Right ventricle myocardium inferior (tissue), 1 donor: ENCODE results near the gene ERMP1. TPM values are rescaled to one million over a fixed set of nuclear protein-coding genes. Genes with fewer than 3 reads are reported as not detected.
"Not testable (repeated sequence)": the region's sequence is repeated elsewhere in the genome, so short reads cannot be mapped to it uniquely, and the experiment has no call there.

ENCODE experiments used
- ATAC-seq: fragments of 200-7000 bp; cut with Tn5 transposase; one replicate; pipeline ENCODE4 v1.9.1; 2020; ENCODE audit warnings: mild to moderate bottlenecking, moderate library complexity
- DNase-seq: peaks from one replicate; pipeline ENCODE4 v3.0.0; 2021; ENCODE audit errors: missing footprints
- intact Hi-C: fragments of 100-400 bp; cut with DNase I; formaldehyde crosslinking; loops from one replicate; pipeline ENCODE4 v1.11.0; 2022
- total RNA-seq: library from RNA; stranded (reverse); fragmentation: NEBNext Ultra II Directional; extraction: Animal tissue kit (Norgen Biotek cat#: 25700); gene quantifications from one replicate; pipeline ENCODE4 v1.2.1, GENCODE V29; 2021
- donor health status: DM: no; HTN: yes; CAD: no; lungs with severe emphysema.

Gene ERMP1
- total RNA-seq, 1 donor from 2014 or later = 19.9 TPM

DNA sequence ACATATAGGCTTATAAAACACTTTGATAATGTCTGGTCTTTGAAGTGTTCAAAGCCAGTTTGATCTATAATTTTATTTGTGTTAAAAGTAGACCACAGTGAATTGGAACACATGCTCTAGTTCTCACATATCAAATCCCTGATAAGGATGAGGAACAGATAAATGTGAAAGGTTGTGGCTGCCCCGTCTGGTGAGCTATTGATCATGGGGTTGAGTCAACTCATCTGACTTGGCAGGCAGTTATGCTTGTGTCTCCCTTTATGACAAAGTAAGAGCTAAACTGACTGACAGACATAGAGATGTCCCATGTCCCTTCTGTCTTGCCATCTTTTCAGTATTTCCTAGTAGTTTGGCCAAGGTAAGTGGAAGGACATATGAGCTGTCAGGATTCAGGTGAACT lies 2.9 kb upstream of the ERMP1 start:
- no peak for ATAC-seq
- intact Hi-C loops = no loop called here
- no peak for DNase-seq

DNA sequence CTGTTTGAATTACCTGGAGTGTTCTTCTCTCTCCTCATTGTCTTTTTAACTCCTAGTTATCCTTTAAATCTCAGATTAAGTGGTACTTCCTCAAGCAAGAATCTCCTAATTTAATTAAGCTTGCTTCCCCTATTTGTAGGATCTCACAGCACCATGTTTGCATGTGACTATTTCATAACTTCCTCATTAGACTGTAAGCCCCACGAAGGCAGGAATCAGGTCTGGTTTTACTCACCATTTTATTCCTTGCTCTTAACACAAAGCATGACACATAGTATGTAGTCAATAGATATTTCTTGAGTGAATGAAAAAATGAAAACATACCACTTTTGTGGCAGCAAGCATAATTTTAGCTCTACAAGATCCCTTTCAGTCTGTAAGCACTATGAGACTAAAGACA lies 1.3 kb upstream of the ERMP1 start:
- intact Hi-C loops = no loop called here

DNA sequence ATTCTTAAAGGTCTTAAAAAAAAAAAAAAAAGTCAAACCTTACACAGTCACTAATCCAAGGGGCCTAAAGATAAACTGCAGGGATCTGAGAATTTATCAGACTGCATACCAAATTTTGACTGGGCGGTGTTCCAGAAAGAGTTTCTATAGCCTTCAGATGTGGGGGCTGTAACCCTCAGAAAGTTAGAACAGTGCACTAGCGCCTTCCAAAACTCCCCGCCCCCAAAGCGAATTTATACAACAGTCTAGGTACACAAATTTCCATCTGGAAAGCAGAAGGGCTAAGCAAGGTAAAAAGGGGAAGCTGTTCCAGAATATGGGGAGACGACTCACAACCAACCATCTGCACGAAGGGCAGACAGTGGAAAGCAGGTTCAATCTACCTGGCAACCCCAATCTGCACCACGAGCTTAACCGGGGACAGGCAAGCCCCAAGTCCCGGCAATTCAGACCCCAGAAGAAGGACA lies 813 bp downstream of the ERMP1 start:
- intact Hi-C loops = no loop called here
- DNase-seq = no peak
- no peak for ATAC-seq

More for the DNA sequence above, 1.3 kb upstream of the ERMP1 start:
- ATAC-seq = no peak
- DNase-seq = no peak

DNA sequence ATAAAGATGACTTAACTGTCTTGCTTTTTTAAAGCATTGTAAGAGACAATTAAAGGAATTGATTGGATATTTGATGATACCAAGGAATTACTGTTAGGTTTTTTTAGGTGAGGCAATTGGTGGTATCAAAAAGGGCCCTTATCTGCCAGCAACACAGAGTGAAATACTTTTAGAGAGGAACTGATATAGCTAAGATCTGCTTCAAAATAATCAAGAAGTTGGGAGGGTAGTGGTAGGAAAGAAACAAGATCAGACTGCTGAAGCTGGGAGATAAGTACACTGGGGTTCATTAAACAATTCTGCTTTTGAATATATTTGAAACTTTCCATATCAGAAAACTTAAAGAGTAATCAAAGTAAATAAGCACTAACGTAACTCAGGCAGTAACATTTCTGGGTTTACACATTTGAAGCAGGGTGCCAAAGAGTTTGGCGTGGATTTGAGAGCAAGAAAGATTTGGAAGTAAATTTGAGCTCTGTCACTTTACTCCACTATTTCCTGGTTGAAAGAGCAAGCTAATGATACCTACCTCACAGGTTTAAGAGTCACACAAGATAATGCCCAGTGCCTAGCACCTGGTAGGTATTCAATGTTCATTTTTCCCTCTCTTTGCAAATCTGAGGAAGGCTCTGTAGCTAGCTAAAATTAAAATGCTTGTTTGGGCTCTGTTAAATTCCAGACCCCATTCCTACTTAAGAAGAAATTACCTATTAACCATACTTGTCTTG lies 6.9 kb downstream of the ERMP1 start:
- ATAC-seq = no peak
- no peak for DNase-seq
- intact Hi-C loops = no loop called here

DNA sequence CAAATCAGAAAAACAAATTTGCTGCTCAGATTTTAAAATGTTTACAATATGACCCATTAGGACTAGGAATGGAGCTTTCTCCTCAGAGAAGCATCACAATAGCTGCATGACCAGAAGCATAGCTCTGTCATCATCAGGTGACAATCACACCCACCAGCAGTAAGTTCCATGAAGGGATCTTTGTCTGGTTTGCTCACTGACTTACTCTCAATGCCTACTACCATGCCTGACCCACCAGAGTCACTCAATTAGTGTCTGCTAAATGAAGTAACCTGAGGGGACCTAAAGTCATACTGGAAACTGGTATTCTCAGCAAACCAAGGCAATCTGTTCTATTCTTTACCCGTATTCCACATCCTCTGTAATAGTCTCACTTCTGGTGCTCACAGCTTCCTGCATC lies 7.7 kb downstream of the ERMP1 start:
- intact Hi-C loops = no loop called here
- ATAC-seq (no peak), DNase-seq (no peak)

DNA sequence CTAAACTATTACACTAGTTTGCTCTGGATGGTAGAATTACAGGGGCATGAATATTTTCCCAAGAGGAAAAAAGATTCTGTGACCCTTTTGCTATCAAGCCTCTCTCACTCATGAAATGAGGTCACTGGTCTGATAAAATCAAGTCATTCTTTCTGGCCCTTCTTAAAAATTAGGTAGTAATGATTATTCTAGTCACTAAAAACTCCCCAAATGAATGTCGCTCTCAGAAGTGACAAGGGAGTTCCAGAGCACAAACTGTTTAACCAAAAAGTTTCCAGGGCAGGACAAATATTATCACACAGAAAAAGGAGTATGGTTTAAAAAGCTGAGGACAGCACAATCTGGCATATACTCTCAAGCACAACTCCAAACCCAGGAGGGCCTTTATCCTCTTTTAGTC lies 12.5 kb downstream of the ERMP1 start:
- ATAC-seq (no peak), DNase-seq (no peak)
- intact Hi-C loops = no loop called here

DNA sequence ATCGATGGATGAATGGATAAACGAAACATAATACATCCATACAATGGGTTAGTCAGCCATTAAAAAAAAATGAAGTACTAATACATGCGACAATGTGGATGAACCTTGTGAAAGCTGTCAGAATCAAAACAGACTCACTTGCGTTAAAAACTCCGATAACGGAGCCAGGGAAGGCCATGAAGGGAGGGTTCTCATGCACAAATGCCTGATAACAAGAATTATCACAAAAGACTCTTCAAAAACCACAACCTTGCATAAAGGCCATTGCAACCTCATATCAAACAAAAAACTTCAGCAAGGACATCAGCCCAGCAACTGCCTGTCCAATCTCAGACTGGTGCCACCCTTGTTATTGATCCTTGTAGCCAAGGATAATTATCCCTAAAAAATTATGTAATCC lies 13.7 kb downstream of the ERMP1 start:
- intact Hi-C loops = no loop called here
- ATAC-seq = no peak
- DNase-seq = no peak

DNA sequence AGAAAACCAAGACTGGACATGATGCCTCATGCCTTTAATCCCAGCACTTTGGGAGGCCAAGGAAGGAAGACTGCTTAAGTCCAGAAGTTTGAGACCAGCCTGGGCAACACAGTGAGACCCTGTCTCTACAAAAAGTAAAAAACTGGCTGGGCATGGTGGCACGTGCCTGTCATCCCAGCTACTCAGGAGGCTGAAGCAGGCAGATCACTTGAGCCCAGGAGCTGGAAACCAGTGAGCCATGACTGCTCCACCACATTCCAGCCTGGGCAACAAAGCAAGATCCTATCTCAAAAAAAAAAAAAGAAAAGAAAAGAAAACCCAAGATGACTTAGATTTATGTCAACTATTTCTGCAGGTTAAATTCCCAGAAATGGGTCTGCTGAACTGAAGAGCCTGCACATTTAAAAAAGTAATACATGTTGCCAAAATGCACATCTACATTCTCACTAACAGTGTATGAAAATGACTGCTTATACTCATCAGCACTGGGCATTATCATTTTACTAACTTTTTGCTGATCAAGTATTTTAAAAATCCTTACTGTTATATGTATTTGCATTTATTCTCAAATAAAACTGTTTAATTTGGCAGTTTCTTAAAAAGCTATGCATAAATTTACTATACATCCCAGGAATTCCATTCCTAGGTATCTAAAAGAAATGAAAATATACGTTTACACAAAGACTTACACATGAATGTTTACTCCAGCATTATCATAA lies 14.3 kb downstream of the ERMP1 start:
- intact Hi-C loops = no loop called here
- no peak for DNase-seq
- ATAC-seq = no peak

DNA sequence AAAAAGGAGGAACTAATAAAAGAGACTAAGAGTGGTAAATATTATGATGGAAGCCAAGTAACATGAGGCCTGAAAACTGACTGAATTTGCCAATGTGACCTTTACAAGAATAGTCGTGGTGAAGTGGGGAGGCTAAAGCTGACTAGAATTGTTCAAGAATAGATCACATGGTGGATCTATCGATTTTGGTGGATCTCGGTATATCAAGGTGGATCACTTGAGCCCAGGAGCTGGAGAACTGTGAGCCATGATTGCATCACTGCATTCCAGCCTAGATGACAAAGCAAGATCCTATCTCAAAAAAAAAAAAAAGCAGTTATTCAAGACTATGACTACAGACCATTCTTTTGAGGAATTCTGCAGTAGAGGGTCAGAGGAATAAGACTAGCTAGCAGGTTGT lies 15.1 kb downstream of the ERMP1 start:
- no peak for ATAC-seq
- intact Hi-C loops = no loop called here
- no peak for DNase-seq

DNA sequence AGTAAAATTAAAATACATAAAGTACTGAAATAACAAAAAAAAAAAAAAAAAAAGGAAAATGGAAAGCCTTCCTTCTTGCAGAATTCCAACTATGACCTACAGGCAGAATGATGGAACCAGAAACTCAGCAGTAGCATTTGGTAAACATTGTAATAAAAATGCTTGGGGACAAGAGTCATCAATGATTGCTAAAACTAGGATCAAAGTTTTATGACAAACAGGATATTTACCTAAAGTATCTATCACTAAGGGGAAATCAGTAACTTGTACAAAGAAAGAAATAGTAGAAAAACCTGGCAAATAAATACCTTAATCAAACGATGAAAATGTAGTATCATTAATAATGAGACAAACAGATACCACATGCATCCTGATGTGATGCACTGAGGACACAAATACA lies 17.5 kb downstream of the ERMP1 start:
- intact Hi-C loops = no loop called here

DNA sequence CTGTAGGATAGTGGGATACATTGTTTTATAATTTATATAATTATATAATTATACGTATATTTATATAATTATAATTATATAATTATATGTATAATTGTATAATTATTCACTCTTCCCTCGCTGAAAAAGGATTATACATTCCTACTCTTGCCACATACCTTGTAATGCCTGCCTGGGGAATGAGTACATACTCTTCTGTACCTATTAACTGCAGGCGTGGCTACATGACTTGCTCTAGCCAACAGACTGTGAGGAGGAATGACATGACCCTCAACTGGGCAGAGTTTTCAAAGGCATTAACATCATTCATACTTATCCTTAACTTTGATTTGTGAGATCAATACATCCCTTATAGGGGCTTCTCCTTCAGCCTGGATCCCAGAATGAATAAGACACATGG lies 19.1 kb downstream of the ERMP1 start:
- DNase-seq = no peak
- no peak for ATAC-seq
- intact Hi-C loops = no loop called here

More for the DNA sequence above, 17.5 kb downstream of the ERMP1 start:
- ATAC-seq = no peak
- no peak for DNase-seq

DNA sequence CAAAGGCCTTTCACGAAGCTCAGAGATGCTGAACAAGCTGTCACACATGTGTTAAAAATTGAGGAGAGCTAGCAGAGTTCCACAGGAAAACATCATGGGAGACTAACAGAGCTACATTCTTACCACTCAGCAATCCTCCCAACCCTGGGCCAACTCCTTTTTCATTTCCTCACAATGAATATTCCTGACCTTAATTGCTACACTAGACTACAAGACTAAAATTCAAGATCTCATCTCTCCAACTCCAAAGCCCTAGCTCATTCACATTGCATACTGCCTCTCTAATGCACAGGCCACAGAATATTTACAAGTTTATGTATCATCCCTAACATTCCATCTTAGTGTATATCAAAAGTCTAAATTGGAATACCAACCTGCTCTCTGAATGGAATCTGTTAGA lies 21.2 kb downstream of the ERMP1 start:
- ATAC-seq = no peak
- no peak for DNase-seq
- intact Hi-C loops = no loop called here

DNA sequence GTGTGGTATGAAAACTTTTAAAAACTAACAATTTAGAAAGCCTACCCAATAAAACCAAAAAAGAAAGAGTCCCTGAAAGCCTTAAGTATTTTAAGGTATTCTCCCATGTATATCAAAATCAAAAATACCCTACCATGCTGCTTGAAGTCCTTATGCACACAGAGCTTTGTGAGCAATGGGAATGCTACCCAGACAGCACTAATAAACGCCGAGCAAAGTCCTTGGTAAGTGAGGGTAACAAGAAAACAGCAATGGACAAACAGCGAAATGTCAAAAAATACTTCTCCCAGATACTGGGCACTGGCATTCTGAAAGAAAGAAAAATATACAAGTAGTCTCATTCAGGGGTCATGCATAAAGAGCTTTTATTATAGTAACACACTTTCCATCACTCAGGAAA lies 27.4 kb downstream of the ERMP1 start:
- intact Hi-C loops = no loop called here
- DNase-seq = no peak
- no peak for ATAC-seq

DNA sequence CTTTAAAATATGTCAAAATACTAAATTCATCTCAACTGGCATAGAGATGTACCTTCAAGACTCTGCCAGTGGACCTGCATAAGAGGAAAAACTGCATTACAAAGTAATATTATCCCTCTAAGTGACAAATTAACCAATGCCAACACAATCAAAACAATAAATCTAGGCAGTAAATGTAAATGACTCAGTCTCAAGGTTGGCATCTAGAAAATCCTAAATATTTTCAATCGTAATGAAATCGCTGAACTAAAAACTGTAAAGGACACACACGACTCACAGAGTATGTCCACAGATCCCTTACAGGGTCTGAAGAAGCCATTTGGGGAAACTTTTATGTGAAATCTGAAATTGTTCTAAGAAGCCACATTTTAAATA lies 31.2 kb downstream of the ERMP1 start:
- ATAC-seq = no peak
- intact Hi-C loops = no loop called here
- DNase-seq = no peak

DNA sequence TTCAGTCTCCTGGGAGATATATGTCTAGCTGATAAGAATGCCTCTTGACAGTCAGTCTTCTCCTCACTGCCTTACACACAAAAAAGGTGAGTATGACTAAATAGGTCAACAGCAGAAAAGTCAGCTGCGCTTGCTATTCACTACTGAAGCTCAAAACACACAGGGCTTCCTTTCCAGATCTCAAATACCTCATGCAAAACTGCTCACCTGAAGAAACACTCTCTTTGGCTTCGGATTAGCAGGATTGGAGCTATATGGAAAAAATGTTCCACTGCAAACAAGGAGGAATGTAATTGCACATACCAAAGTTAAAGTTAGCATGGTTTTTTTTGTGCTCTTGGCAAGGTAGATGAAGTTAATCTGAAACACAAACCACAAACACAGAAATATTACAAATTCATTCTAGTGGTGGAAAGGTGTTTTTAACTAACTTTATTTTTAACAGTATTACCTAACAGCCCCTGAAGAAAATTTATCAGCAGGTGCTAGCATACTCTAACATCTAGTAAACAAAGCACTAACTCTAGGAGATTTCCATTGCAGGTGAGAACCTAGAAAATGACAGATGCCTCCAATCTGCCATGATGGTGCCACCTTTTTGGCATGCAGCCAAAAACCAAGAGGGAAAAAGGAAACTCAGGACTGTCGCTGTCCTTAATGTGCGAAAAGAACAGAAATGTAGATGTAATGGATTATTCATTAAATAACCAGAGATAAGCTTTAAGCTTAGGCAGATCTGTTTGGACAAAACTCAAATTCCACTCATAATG lies 31.8 kb downstream of the ERMP1 start:
- intact Hi-C loops = no loop called here
- DNase-seq (no peak), ATAC-seq (no peak)

DNA sequence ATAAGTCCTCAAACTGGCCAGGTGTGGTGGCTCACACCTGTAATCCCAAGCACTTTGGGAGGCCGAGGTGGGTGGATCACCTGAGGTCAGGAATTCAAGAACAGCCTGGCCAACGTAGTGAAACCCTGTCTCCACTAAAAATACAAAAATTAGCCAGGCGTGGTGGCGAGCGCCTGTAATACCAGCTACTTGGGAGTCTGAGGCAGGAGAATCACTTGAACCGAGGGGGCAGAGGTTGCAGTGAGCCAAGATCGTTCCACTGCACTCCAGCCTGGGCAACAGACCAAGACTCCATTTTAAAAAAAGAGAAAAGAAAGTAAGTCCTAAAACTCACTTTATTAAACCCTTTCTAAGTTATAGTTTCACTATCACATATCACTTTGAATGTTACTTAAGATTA lies 32.5 kb downstream of the ERMP1 start:
- ATAC-seq, DNase-seq, intact Hi-C loops: not testable (repeated sequence)

DNA sequence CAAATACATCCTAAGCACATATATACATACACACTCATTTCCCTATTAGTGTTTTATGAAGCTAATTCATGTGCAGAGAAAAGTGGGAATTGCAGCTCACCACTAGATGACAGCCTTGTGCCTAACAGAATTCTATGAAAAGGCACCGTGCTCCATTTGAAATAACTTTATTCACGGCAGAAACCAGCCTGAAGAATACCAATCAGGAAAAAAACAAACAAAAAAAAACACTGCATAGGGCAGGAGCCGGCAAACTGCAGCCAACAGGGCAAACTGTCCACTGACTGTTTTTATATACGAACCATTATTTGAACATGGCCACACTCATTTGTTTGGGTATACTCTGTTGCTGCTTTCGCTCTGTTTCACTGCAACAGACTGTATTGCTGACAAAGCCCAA lies 33.6 kb downstream of the ERMP1 start:
- ATAC-seq (no peak), DNase-seq (no peak)

DNA sequence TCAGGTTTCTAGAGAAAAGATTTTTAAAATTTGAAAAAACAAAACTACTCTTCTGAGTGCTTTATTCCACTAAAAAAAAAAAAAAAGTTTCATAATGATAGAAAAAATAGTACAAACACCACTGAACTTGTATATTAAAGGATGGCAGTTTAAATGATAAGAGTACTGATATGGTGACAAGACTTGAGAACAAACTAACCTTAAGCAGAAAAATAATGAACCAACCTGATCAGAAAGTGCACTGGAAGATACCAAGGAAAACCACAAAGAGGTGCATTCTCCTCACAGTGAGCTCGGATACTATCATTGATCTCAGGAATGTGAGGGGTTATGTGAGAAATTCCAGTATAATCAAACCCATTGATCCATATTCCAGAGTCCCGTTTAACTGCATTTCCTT lies 34.3 kb downstream of the ERMP1 start:
- ATAC-seq (no peak), DNase-seq (no peak)
- intact Hi-C loops = no loop called here

More for the DNA sequence above, 33.6 kb downstream of the ERMP1 start:
- intact Hi-C loops = no loop called here

DNA sequence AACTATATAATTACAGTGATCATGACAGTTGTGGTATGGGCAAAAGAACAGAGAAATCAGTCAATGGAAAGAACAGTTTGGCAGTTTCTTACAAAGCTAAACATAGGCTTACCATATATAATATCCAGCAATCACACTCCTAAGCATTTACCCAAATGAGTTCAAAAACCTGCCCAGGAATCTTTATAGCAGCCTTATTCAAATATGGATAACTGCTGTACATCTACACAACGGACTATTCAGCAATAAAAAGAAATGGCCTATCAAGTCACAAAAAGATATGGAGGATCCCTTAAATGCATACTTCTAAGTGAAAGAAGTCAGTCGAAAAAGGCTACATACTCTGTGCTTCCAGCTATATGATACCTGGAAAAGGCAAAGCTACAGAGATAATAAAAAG lies 36.6 kb downstream of the ERMP1 start:
- ATAC-seq (no peak), DNase-seq (no peak)
- intact Hi-C loops = no loop called here

DNA sequence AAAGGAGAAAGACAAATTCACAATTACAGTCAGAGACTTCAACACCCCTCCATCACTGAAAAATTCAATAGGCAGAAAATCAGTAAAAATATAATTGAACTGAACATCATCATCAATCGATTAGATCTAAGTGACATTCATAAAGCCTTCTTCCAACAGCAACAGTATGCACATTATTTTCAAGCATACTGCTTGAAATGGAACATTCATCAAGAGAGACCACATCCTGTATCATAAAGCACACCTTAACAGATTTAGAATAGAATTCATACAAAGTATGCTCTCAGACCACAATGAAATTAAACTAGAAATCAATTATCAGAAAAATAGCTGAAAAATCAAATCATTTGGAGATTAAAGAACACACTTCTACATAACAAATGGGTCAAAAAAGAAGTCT lies 39.1 kb downstream of the ERMP1 start:
- DNase-seq (no peak), ATAC-seq (no peak)
- intact Hi-C loops = no loop called here
